GM19193 (cell line): ENCODE data around the gene MYO16.

ENCODE experiments used
- POLR2A ChIP-seq: IDR thresholded peaks from 4 replicates; pipeline ENCODE4 v1.6.1; 2011; ENCODE audit not compliant: insufficient read depth, insufficient read length; ENCODE audit errors: extremely low read depth

MYO16 gene

GRCh38 chr13:108923386-108924047, 294.1 kb downstream of the MYO16 start:
- no peak for TF ChIP-seq POLR2A

GRCh38 chr13:108924134-108924533, 294.7 kb downstream of the MYO16 start:
- TF ChIP-seq POLR2A = no peak

- TF ChIP-seq POLR2A = no peak
These were observed 295.1 kb downstream of the MYO16 start for GRCh38 chr13:108924541-108924940.

- TF ChIP-seq POLR2A = no peak
These were observed 295.7 kb downstream of the MYO16 start for GRCh38 chr13:108925070-108925469.

- no peak for TF ChIP-seq POLR2A
These were observed 297.5 kb downstream of the MYO16 start for GRCh38 chr13:108926862-108927261.

GRCh38 chr13:108927615-108928014, 298.2 kb downstream of the MYO16 start:
- no peak for TF ChIP-seq POLR2A

- no peak for TF ChIP-seq POLR2A
These were observed 300.3 kb downstream of the MYO16 start for GRCh38 chr13:108929532-108930206.

- TF ChIP-seq POLR2A = no peak
These were observed 302.8 kb downstream of the MYO16 start for GRCh38 chr13:108932196-108932595.

GRCh38 chr13:108933061-108933460, 303.6 kb downstream of the MYO16 start:
- no peak for TF ChIP-seq POLR2A

GRCh38 chr13:108938155-108938554, 308.7 kb downstream of the MYO16 start:
- no peak for TF ChIP-seq POLR2A

GRCh38 chr13:108940121-108940520, 310.7 kb downstream of the MYO16 start:
- TF ChIP-seq POLR2A = no peak

GRCh38 chr13:108943842-108944241, 314.4 kb downstream of the MYO16 start:
- TF ChIP-seq POLR2A = no peak

- no peak for TF ChIP-seq POLR2A
These were observed 315.3 kb downstream of the MYO16 start for GRCh38 chr13:108944760-108945159.

GRCh38 chr13:108947551-108948030, 318.2 kb downstream of the MYO16 start:
- TF ChIP-seq POLR2A = no peak

GRCh38 chr13:108948251-108948671, 318.9 kb downstream of the MYO16 start:
- no peak for TF ChIP-seq POLR2A

- TF ChIP-seq POLR2A = no peak
These were observed 321.1 kb downstream of the MYO16 start for GRCh38 chr13:108950333-108951010.
